Activated T-helper 2 cell treated with anti-CD3 and anti-CD28 coated beads, Interferon-gamma antibody, Interleukin-2, Interleukin-4, amounts not matched to agents 10 μg/mL and 5 μg/mL and 100 μg/mL, durations not matched to agents 14 hours and 24 hours and 36 hours (primary cell): ENCODE data around the gene LRP8. TPM values are rescaled to one million over a fixed set of nuclear protein-coding genes. Genes with fewer than 3 reads are reported as not detected.

ENCODE experiments used
- total RNA-seq: library from RNA; stranded (reverse); gene quantifications from 2 replicates; pipeline ENCODE4 v1.2.3, GENCODE V29; 2022

The LRP8 gene
- total RNA-seq, 1 donor from 2014 or later = 82.1 TPM

Other genes starting within 250 kb of the LRP8 start
- not detected in 2 replicates for gene SLC1A7, start 185.4 kb downstream of the LRP8 start, total RNA-seq
- 23.3 and 25.3 TPM in 2 replicates for gene CPT2, start 131.2 kb downstream of the LRP8 start, total RNA-seq
- 46.7 and 47.4 TPM in 2 replicates for gene CZIB, start 107.4 kb downstream of the LRP8 start, total RNA-seq
- gene MAGOH, start 89.6 kb downstream of the LRP8 start, total RNA-seq = 89.0 and 90.2 TPM in 2 replicates
- not detected in 2 replicates for gene DMRTB1, start 131.3 kb upstream of the LRP8 start, total RNA-seq